Measurements from ENCODE around the gene CNKSR1. TPM values are rescaled to one million over a fixed set of nuclear protein-coding genes. Genes with fewer than 3 reads are reported as not detected.

CNKSR1 gene
- total and polyA plus RNA-seq, 8 donors: 11.3 to 48.5 (median 16.5) TPM

GRCh38 chr1:26158908-26159742 is 18.2 kb upstream of the CNKSR1 start, which contains the start of gene FAM110D:
Gene FAM110D (plus strand): TSS chr1:26159079. CDS start chr1:26161292, 2,213 bp downstream.
- intact Hi-C loops (cut with DNase I): no loop called here
- DNase-seq (peak in 1 of 6 donors; percentile 38), ATAC-seq (no peak), FAIRE-seq (no peak)
- Histone ChIP-seq H3K27me3 (no peaks in the 10 kb centered on the region), H3K9me3 (no peaks in the 10 kb centered on the region), H3K4me3 (peak within 1 kb of the TSS in 1 of 4 donors; percentile 19), H3K36me3 (no peaks in the 10 kb centered on the region), H3K27ac (no peak within 1 kb of the TSS), H3K4me1 (peaks cover 0 to 3% (median 0%) of the 10 kb centered on the region in 3 donors)
- no peak for TF ChIP-seq CTCF (IDR thresholded peaks at IDR 0.05)
- 54 to 66% methylated on average over 6 of the region's 6 CpGs for WGBS, 2 donors

GRCh38 chr1:26159743-26160039 is 17.6 kb upstream of the CNKSR1 start:
- intact Hi-C loops (cut with DNase I): no loop called here
- Histone ChIP-seq H3K27me3 (no peaks in the 10 kb centered on the region), H3K27ac (no peak overlapping the region), H3K4me3 (peak overlapping the region in 1 of 4 donors; percentile 19), H3K36me3 (no peaks in the 10 kb centered on the region), H3K4me1 (peaks cover 0 to 3% (median 0%) of the 10 kb centered on the region in 3 donors), H3K9me3 (no peaks in the 10 kb centered on the region)
- DNase-seq (no peak), ATAC-seq (no peak), FAIRE-seq (no peak)
- no peak for TF ChIP-seq CTCF (IDR thresholded peaks at IDR 0.05)
- 73 to 76% methylated on average over 4 of the region's 4 CpGs for WGBS, 2 donors

- WGBS, 2 donors: 48 to 53% methylated on average over 18 of the region's 18 CpGs
Measured at GRCh38 chr1:26160527-26161414, 16.5 kb upstream of the CNKSR1 start.

More at GRCh38 chr1:26160527-26161414, 16.5 kb upstream of the CNKSR1 start:
- intact Hi-C loops (cut with DNase I): no loop called here
- Histone ChIP-seq H3K27ac (no peak overlapping the region), H3K4me1 (peaks cover 0 to 3% (median 0%) of the 10 kb centered on the region in 3 donors), H3K27me3 (no peaks in the 10 kb centered on the region), H3K4me3 (peak overlapping the region; percentile 28 to 64 (median 44)), H3K9me3 (no peaks in the 10 kb centered on the region), H3K36me3 (no peaks in the 10 kb centered on the region)
- peak in 3 of 6 donors; percentile 22 to 41 (median 37) for DNase-seq
- ATAC-seq: no peak
- FAIRE-seq: no peak
- TF ChIP-seq CTCF (IDR thresholded peaks at IDR 0.05): no peak
